ENCODE results near the gene GOLT1A. TPM values are rescaled to one million over a fixed set of nuclear protein-coding genes. Genes with fewer than 3 reads are reported as not detected.
A peak's percentile ranks its signal among the peaks of the same experiment; 100 is the strongest.

The GOLT1A gene
- total RNA-seq, 4 donors from 2014 or later: 0.38 TPM; not detected in 3

GRCh38 chr1:204201348-204202040 lies 12.3 kb downstream of the GOLT1A start:
- Histone ChIP-seq H3K4me3 (no peak overlapping the region), H3K27ac (no peak overlapping the region), H3K9me3 (no peaks in the 10 kb centered on the region), H3K36me3 (no peaks in the 10 kb centered on the region), H3K4me1 (peaks cover 0 to 10% (median 0%) of the 10 kb centered on the region in 3 donors), H3K27me3 (peaks cover 0 to 76% (median 0%) of the 10 kb centered on the region in 4 donors)
- WGBS, 2 donors: 76 to 90% methylated on average over 5 to 7 of the region's 12 CpGs
- TF ChIP-seq CTCF (IDR thresholded peaks at IDR 0.05) (no peak), POLR2A (IDR thresholded peaks at IDR 0.05) (no peak)
- no peak for DNase-seq
- intact Hi-C loops (cut with DNase I): no loop called here

GRCh38 chr1:204199579-204199978 lies 14.2 kb downstream of the GOLT1A start:
- intact Hi-C loops (cut with DNase I): no loop called here

GRCh38 chr1:204198348-204199340 lies 15.1 kb downstream of the GOLT1A start:
- 46 to 56% methylated on average over 5 to 8 of the region's 18 CpGs for WGBS, 2 donors
- no peak for DNase-seq

More at GRCh38 chr1:204199579-204199978, 14.2 kb downstream of the GOLT1A start:
- H3K27ac ChIP-seq: no peak overlapping the region
- no peaks in the 10 kb centered on the region for H3K9me3 ChIP-seq
- DNase-seq: no peak
- H3K4me3 ChIP-seq: no peak overlapping the region
- TF ChIP-seq CTCF (IDR thresholded peaks at IDR 0.05) (no peak), POLR2A (IDR thresholded peaks at IDR 0.05) (no peak)
- H3K4me1 ChIP-seq: peaks cover 0 to 10% (median 0%) of the 10 kb centered on the region in 3 donors
- peaks cover 0 to 77% (median 0%) of the 10 kb centered on the region in 4 donors for H3K27me3 ChIP-seq
- H3K36me3 ChIP-seq: no peaks in the 10 kb centered on the region
- WGBS, 2 donors: 74 to 84% methylated on average over 7 of the region's 9 CpGs

GRCh38 chr1:204197068-204197467 lies 16.7 kb downstream of the GOLT1A start:
- Histone ChIP-seq H3K27me3 (peaks cover 0 to 79% (median 0%) of the 10 kb centered on the region in 4 donors), H3K9me3 (no peaks in the 10 kb centered on the region), H3K4me1 (peaks cover 0 to 10% (median 0%) of the 10 kb centered on the region in 3 donors), H3K36me3 (no peaks in the 10 kb centered on the region), H3K4me3 (no peak overlapping the region), H3K27ac (no peak overlapping the region)
- WGBS, 2 donors: 63 to 65% methylated on average over 4 to 5 of the region's 5 CpGs
- no peak for DNase-seq
- TF ChIP-seq POLR2A (IDR thresholded peaks at IDR 0.05) (no peak), CTCF (IDR thresholded peaks at IDR 0.05) (no peak)
- intact Hi-C loops (cut with DNase I): no loop called here

More at GRCh38 chr1:204198348-204199340, 15.1 kb downstream of the GOLT1A start:
- TF ChIP-seq POLR2A (IDR thresholded peaks at IDR 0.05) (no peak), CTCF (IDR thresholded peaks at IDR 0.05) (peak in 1 of 6 experiments; percentile 30)
- H3K27ac ChIP-seq: no peak overlapping the region
- H3K4me1 ChIP-seq: peaks cover 0 to 10% (median 0%) of the 10 kb centered on the region in 3 donors
- no peaks in the 10 kb centered on the region for H3K9me3 ChIP-seq
- no peaks in the 10 kb centered on the region for H3K36me3 ChIP-seq
- H3K27me3 ChIP-seq: peaks cover 0 to 82% (median 0%) of the 10 kb centered on the region in 4 donors
- H3K4me3 ChIP-seq: no peak overlapping the region
- intact Hi-C loops (cut with DNase I): no loop called here

Measured in esophagus squamous epithelium (tissue), 5 donors.